Gastrocnemius medialis (tissue), 4 donors: Measurements from ENCODE around the gene WDR26. TPM values are rescaled to one million over a fixed set of nuclear protein-coding genes. Genes with fewer than 3 reads are reported as not detected.

Source experiments
- ATAC-seq, 2 donors: fragments of 150-250 bp; one replicate each; pipeline ENCODE4 v1.9.1; 2016
- DNase-seq, 2 donors: peaks; one replicate each; pipeline ENCODE4 v3.0.0-alpha.2; 2019
- H3K27ac ChIP-seq, 4 donors: fragments of 200-600 bp; sonication (generic); 1 replicate in 1 of 4; 2 replicates in 3 of 4; pipeline ENCODE4 v1.5.1; 2016 to 2018; ENCODE audit warnings: mild to moderate bottlenecking in 2 of 4, moderate library complexity in 1 of 4
- H3K27me3 ChIP-seq, 3 donors: fragments of 200-600 bp; sonication (generic) in 2 of 3; 1 replicate in 1 of 3; 2 replicates in 2 of 3; pipeline versions ENCODE4 v1.5.1 to v1.6.0; 2016 to 2019; ENCODE audit warnings: mild to moderate bottlenecking in 1 of 3, moderate library complexity in 1 of 3
- H3K36me3 ChIP-seq, 2 donors: fragments of 200-600 bp; sonication (generic) in 1 of 2; one replicate each; pipeline ENCODE4 v1.5.1; 2017 to 2018
- H3K4me1 ChIP-seq, 2 donors: fragments of 200-600 bp; sonication (generic) in 1 of 2; one replicate each; pipeline ENCODE4 v1.5.1; 2016 to 2017; ENCODE audit warnings: mild to moderate bottlenecking in 2 of 2
- H3K4me3 ChIP-seq, 4 donors: fragments of 200-600 bp; sonication (generic) in 3 of 4; 1 replicate in 1 of 4; 2 replicates in 3 of 4; pipeline ENCODE4 v1.5.1; 2016 to 2019; ENCODE audit warnings: mild to moderate bottlenecking in 2 of 4
- H3K9me3 ChIP-seq, 3 donors: fragments of 200-600 bp; sonication (generic) in 2 of 3; 1 replicate in 1 of 3; 2 replicates in 2 of 3; pipeline ENCODE4 v1.5.1; 2016 to 2019
- CTCF ChIP-seq, 5 experiments: fragments of 450-650 bp in 3 of 5; fragments of 200-600 bp in 2 of 5; sonication (generic) in 2 of 5; IDR thresholded peaks in 4 of 5; conservative IDR thresholded peaks in 1 of 5; 1 replicate in 4 of 5; 2 replicates in 1 of 5; pipeline ENCODE4 v1.5.1; 2016 to 2019; ENCODE audit warnings: antibody characterized with exemption in 5 of 5, mild to moderate bottlenecking in 3 of 5, moderate library complexity in 3 of 5
- POLR2A ChIP-seq, 2 donors: fragments of 450-650 bp; IDR thresholded peaks; one replicate each; pipeline ENCODE4 v1.6.1; 2017; ENCODE audit warnings: antibody characterized with exemption in 2 of 2, mild to moderate bottlenecking in 2 of 2, moderate library complexity in 2 of 2
- in situ Hi-C, 4 donors: fragments of 200-750 bp; cut with MboI; loops; one replicate each; pipeline versions ENCODE4 v1.15.0 to v1.8.0; 2017; ENCODE audit warnings: low sequenced_read_pairs in 4 of 4
- intact Hi-C: fragments of 100-400 bp; cut with DNase I; formaldehyde crosslinking; loops from one replicate; pipeline ENCODE4 v1.15.1; 2023; ENCODE audit warnings: low total_unique reads
- total RNA-seq, 4 donors: library from RNA; depleted of rRNA; stranded (reverse); fragments of >200 nt; gene quantifications; one replicate each; pipeline versions ENCODE4 v1.1.0 to v1.2.3, GENCODE V29; 2016

WDR26 gene
- total RNA-seq, 4 donors from 2014 or later = 62.1 to 86.5 (median 74.0) TPM

- Histone ChIP-seq H3K4me3 (peak overlapping the region; percentile 76 to 98 (median 90)), H3K27me3 (no peaks in the 10 kb centered on the region), H3K4me1 (peaks cover 37 to 51% of the 10 kb centered on the region in 2 donors), H3K27ac (peak overlapping the region; percentile 95 to 100 (median 99)), H3K36me3 (peaks cover 0 to 1% of the 10 kb centered on the region in 2 donors), H3K9me3 (no peaks in the 10 kb centered on the region)
- ATAC-seq = peak; percentile 36 to 46
- intact Hi-C loops = loop anchor here (1.0 to 10.0 kb wide), 6 partner anchors 23 to 251 kb away; partner anchors contain the start of genes CNIH4 and DEGS1
- in situ Hi-C loops = no loop called here
- TF ChIP-seq CTCF (IDR thresholded peaks at IDR 0.05 in 4 of 5, conservative IDR thresholded peaks at IDR 0.05 in 1 of 5) (no peak), POLR2A (IDR thresholded peaks at IDR 0.05) (no peak)
- peak in 1 of 2 donors; percentile 43 for DNase-seq
Measured at GRCh38 chr1:224433701-224434672, 610 bp downstream of the WDR26 start.

DNA sequence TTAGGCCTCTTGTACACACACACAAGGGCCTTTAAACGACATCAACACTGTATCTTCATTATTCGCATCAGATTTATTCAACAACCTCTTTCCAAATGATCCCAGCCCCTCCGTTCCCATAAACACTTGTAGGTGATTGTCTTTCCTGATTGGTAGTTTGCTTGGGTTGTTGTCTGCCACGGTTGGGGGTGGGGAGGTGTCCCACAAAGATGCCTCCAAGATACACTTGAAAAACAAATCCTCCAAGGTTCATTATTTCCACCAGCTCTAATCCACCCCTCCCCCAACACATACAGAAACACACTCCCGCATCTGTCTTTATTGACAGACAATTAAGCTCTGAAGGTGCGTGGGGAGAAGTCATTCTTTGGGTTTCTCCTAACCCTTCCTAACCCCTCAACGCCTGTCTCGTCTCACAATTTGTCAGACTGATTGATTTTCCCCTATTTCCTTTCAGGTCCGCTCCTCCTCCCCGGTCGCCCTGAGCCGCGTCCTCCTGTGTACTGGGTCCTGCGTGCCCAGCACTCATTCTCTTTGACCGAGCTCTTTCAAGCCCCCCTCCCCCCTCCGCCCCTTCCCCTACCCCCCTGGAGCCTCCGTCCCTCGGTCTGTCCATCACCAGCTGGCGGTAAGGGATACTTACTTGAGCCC is 1.4 kb downstream of the WDR26 start:
- in situ Hi-C loops (no loop called here), intact Hi-C loops (loop anchor here (2.0 to 10.0 kb wide), 4 partner anchors 51 to 218 kb away; partner anchors contain the start of gene CNIH4)
- H3K4me3 ChIP-seq = peak overlapping the region; percentile 76 to 98 (median 90)
- H3K36me3 ChIP-seq = peaks cover 0 to 4% of the 10 kb centered on the region in 2 donors
- peak overlapping the region; percentile 95 to 100 (median 99) for H3K27ac ChIP-seq
- H3K4me1 ChIP-seq = peaks cover 37 to 53% of the 10 kb centered on the region in 2 donors
- no peaks in the 10 kb centered on the region for H3K27me3 ChIP-seq
- ATAC-seq (peak; percentile 13 to 53), DNase-seq (peak; percentile 27 to 32)
- no peaks in the 10 kb centered on the region for H3K9me3 ChIP-seq
- TF ChIP-seq CTCF (IDR thresholded peaks at IDR 0.05 in 4 of 5, conservative IDR thresholded peaks at IDR 0.05 in 1 of 5) = no peak
- TF ChIP-seq POLR2A (IDR thresholded peaks at IDR 0.05) = no peak

- Histone ChIP-seq H3K36me3 (peaks cover 0 to 4% of the 10 kb centered on the region in 2 donors), H3K27me3 (no peaks in the 10 kb centered on the region), H3K27ac (peak overlapping the region; percentile 95 to 100 (median 99)), H3K4me3 (peak overlapping the region; percentile 76 to 98 (median 90)), H3K4me1 (peaks cover 37 to 57% of the 10 kb centered on the region in 2 donors), H3K9me3 (no peaks in the 10 kb centered on the region)
- no peak for TF ChIP-seq CTCF (IDR thresholded peaks at IDR 0.05 in 4 of 5, conservative IDR thresholded peaks at IDR 0.05 in 1 of 5)
- TF ChIP-seq POLR2A (IDR thresholded peaks at IDR 0.05) = peak in 1 of 2 donors; percentile 48
- DNase-seq (no peak), ATAC-seq (peak; percentile 15 to 18)
- intact Hi-C loops = loop anchor here (2.0 to 10.0 kb wide), 4 partner anchors 50 to 218 kb away; partner anchors contain the start of gene CNIH4
- in situ Hi-C loops = no loop called here
Measured at GRCh38 chr1:224432672-224433040, 1.9 kb downstream of the WDR26 start.

GRCh38 chr1:224432146-224432545 is 2.5 kb downstream of the WDR26 start:
- ATAC-seq (peak; percentile 28 to 42), DNase-seq (no peak)
- no peaks in the 10 kb centered on the region for H3K9me3 ChIP-seq
- peaks cover 41 to 62% of the 10 kb centered on the region in 2 donors for H3K4me1 ChIP-seq
- H3K36me3 ChIP-seq = peaks cover 0 to 6% of the 10 kb centered on the region in 2 donors
- TF ChIP-seq POLR2A (IDR thresholded peaks at IDR 0.05) (no peak), CTCF (IDR thresholded peaks at IDR 0.05 in 4 of 5, conservative IDR thresholded peaks at IDR 0.05 in 1 of 5) (no peak)
- intact Hi-C loops (loop anchor here (2.0 to 10.0 kb wide), 4 partner anchors 50 to 217 kb away; partner anchors contain the start of gene CNIH4), in situ Hi-C loops (no loop called here)
- H3K27ac ChIP-seq = peak overlapping the region; percentile 95 to 100 (median 99)
- peak overlapping the region; percentile 76 to 98 (median 90) for H3K4me3 ChIP-seq
- no peaks in the 10 kb centered on the region for H3K27me3 ChIP-seq
